Right ventricle myocardium inferior (tissue), 1 donor: ENCODE measurements around the gene PAQR9. TPM values are rescaled to one million over a fixed set of nuclear protein-coding genes. Genes with fewer than 3 reads are reported as not detected.

ENCODE experiments used
- ATAC-seq: fragments of 200-7000 bp; cut with Tn5 transposase; one replicate; pipeline ENCODE4 v1.9.1; 2020; ENCODE audit warnings: mild to moderate bottlenecking, moderate library complexity
- DNase-seq: peaks from one replicate; pipeline ENCODE4 v3.0.0; 2021; ENCODE audit errors: missing footprints
- intact Hi-C: fragments of 100-400 bp; cut with DNase I; formaldehyde crosslinking; loops from one replicate; pipeline ENCODE4 v1.11.0; 2022
- total RNA-seq: library from RNA; stranded (reverse); fragmentation: NEBNext Ultra II Directional; extraction: Animal tissue kit (Norgen Biotek cat#: 25700); gene quantifications from one replicate; pipeline ENCODE4 v1.2.1, GENCODE V29; 2021
- donor health status: DM: no; HTN: yes; CAD: no; lungs with severe emphysema.

Gene PAQR9
- total RNA-seq, 1 donor from 2014 or later, result 13.7 TPM

- ATAC-seq (peak; percentile 30), DNase-seq (peak; percentile 39)
- intact Hi-C loops, result loop anchor here (2.0 kb wide), 1 partner anchor 24 kb away; no protein-coding TSS in a partner anchor
Measured at GRCh38 chr3:142962520-142963233, 797 bp downstream of the PAQR9 start.

GRCh38 chr3:142962175-142962519, 1.3 kb downstream of the PAQR9 start:
- intact Hi-C loops, result loop anchor here (2.0 kb wide), 1 partner anchor 25 kb away; no protein-coding TSS in a partner anchor
- DNase-seq (peak; percentile 54), ATAC-seq (no peak)

GRCh38 chr3:142961539-142961938, 1.9 kb downstream of the PAQR9 start:
- intact Hi-C loops, result no loop called here
- DNase-seq (no peak), ATAC-seq (no peak)

DNA sequence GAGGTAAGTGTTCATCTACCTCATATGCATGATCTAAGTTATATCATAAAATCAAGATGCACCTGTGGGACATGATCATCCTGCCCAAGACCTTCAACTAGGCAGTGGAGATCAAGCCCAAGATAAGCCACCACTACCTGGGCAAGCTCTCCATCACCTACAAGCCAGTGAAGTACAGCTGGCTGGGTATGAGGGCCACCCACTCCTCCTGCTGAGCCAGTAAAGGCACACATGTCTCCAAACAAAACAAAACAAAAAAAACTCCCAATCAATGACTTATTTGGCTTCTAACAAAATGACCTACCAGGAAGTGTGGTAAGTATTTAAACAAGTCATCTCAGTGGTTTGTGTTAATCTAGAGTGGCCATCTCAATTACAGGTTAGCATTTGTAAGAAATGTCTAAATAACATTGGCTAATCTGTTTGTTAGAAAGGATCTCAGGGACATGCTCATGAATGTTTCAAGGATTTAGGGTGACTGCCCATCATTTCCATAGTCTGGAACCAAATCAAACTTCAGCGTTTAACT, 3.1 kb downstream of the PAQR9 start:
- DNase-seq (no peak), ATAC-seq (no peak)
- intact Hi-C loops, result no loop called here

- intact Hi-C loops, result loop anchor here (5.0 kb wide), 1 partner anchor 46 kb away; no protein-coding TSS in a partner anchor
- DNase-seq (no peak), ATAC-seq (peak; percentile 26)
Measured at GRCh38 chr3:142958707-142959106, 4.8 kb downstream of the PAQR9 start.

DNA sequence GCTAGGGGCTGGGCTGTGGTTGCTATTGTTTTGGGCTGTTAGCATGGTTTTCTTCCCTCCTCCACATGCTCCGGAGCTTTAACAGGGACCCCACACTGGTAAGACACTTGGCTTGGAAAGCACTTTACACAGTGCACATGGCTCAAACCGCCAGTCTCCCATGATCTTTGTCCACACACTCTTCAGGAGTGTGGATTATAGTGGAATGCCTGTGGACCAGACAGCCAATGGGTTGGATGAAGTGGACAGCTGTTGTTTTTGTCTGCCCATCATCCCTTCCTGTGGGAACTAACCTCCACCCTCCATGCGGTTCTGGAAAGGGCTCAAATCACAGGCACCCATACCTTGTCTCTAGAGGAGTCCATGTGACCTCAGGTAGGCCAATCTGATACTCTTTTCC, 10.0 kb downstream of the PAQR9 start:
- no peak for DNase-seq
- intact Hi-C loops, result no loop called here
- no peak for ATAC-seq

DNA sequence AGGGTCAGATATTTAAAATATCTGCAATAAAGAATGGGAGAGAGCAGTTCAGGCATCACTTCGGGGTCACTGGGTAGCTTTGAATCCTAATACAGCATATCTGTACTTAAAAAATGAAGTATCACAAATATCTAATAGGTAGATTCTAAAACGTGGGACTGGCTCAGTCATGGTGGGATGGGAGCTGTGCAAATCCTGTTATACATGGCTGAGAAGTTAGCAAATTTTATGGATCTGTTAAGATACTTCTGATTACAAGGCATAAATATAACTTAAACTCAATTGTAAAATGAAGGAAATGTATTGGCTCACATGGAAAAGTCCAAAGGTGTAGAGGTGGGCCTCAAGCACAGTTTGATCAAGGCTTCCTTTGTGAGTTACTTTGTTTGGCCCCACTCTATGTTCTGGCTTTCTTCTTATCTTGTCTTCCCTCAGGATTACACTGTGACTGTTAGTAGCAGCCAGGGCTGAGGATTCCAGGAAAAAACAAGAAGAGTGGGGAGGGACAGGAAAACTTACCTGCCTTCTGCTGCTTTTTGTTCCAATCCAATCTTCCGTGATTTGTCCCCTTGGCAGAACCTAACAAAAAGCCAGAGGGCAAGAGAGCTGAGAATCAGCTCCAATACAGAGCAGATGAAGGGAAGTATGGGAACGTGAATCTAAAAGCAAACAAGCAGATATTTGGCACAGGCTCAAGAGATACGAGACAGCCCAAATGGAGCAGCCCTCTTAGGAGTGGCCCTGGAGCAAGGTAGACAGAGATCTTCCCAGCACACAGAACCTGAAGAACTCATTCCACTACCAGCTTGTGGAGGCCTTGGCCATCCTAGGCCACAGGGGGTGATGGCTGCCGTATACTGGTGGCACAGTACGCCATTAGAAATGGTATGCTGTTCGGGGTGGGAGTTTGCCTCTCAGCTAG, 10.9 kb downstream of the PAQR9 start:
- intact Hi-C loops, result no loop called here
- DNase-seq, result no peak
- ATAC-seq, result no peak

- intact Hi-C loops, result no loop called here
- ATAC-seq, result no peak
- no peak for DNase-seq
Measured at GRCh38 chr3:142951794-142952193, 11.7 kb downstream of the PAQR9 start.

DNA sequence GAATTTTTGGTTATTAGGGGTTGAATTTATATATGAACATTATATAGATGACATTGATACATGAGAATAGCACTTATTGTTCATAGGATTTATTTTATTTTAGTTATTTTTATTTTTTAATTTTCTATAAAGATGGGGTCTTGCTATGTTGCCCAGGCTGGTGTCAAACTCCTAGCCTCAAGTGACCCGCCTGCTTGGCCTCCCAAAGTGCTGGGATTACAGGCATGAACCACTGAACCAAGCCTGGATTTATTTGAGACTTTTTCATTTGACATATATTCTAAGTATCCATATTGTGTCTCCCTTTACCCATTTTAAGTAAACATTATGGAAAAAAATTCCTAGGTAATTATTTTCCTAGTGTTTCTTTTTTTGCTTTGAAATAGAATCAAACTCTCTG, 12.5 kb downstream of the PAQR9 start:
- intact Hi-C loops, result no loop called here
- DNase-seq (no peak), ATAC-seq (no peak)

GRCh38 chr3:142947799-142948575, 15.5 kb downstream of the PAQR9 start:
- DNase-seq, result no peak
- ATAC-seq, result no peak

DNA sequence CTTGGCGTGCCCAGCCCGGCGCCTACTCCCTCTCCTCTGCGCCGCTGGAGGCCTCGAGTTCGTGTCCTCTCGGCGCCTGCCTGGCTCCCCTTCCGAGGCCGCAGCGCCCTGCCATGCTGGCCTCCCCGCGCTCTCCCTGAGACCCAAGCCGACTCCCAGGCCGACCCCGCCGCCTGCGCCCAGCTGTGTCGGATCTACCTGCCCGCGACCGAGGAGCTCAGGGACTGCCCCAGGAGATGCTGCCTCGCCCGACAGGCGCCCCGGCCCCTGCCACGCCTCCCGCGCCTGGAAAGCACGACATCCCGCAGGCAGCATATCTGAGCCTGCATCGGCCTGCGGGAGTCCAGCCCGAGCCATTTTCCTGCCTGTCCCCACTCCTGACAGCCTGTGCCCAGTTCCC, 16.1 kb downstream of the PAQR9 start:
- intact Hi-C loops, result no loop called here
- ATAC-seq, result no peak
- peak; percentile 64 for DNase-seq

More at GRCh38 chr3:142947799-142948575, 15.5 kb downstream of the PAQR9 start:
- intact Hi-C loops, result no loop called here

DNA sequence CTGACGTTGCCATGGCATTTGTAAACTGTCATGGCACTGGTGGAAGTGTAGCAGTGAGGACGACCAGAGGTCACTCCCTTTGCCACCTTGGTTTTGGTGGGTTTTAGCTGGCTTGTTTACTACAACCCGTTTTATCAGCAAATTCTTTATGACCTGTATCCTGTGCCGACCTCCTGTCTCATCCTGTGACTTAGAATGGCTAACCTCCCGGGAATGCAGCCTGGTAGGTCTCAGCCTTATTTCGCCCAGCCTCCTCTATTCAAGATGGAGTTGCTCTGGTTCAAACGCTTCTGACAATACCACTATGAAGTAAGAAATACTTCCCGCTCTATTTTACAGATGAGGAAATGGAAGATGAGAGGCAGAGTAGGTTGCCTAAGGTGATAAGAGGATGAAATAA, 16.6 kb downstream of the PAQR9 start:
- ATAC-seq, result no peak
- no peak for DNase-seq
- intact Hi-C loops, result no loop called here

DNA sequence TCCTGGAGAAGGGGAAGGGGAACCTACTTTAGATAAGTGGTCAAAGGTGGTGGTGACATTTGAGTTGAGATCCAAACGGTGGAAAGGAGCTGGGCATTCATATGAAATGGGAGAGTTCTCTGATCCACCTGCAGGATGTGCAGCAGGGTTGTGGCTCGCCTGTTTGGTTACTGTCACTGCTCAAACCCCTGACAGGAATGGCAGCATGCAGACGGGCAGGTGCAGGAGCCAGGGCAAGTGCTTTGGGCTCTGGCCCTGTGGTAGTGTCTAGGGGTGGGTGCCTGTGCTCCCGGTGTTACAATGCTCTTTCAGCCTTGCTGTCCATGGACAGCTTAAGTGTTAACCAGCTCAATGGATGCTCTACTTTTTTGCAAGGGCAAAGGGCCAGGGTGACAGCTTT, 18.5 kb downstream of the PAQR9 start:
- ATAC-seq (no peak), DNase-seq (no peak)
- intact Hi-C loops, result no loop called here

GRCh38 chr3:142944342-142944741, 19.1 kb downstream of the PAQR9 start:
- intact Hi-C loops, result no loop called here
- ATAC-seq (no peak), DNase-seq (no peak)

GRCh38 chr3:142943870-142944269, 19.6 kb downstream of the PAQR9 start:
- intact Hi-C loops, result no loop called here
- ATAC-seq (no peak), DNase-seq (no peak)

DNA sequence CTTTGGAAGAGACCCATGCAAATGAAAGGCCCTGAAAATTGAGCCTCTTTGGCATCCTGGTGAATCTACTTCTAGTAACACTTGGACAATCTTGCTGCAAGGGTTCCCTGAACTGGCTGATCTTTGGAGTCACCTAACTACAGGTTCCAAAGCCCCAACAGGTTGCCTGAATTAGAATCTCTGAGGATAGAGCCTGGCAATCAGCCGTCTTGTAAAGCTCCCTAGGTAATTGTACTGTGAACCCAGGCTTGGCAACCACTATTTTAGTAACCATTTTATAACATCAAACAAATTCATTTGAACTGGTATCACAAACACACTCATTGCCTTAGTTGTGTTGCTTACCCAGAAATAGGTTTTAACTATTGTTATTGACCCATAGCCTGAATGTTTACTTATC, 20.1 kb downstream of the PAQR9 start:
- intact Hi-C loops, result no loop called here
- ATAC-seq, result no peak

GRCh38 chr3:142941373-142942123, 21.9 kb downstream of the PAQR9 start:
- intact Hi-C loops, result no loop called here
- DNase-seq (no peak), ATAC-seq (no peak)

More for the DNA sequence above, 20.1 kb downstream of the PAQR9 start:
- no peak for DNase-seq

DNA sequence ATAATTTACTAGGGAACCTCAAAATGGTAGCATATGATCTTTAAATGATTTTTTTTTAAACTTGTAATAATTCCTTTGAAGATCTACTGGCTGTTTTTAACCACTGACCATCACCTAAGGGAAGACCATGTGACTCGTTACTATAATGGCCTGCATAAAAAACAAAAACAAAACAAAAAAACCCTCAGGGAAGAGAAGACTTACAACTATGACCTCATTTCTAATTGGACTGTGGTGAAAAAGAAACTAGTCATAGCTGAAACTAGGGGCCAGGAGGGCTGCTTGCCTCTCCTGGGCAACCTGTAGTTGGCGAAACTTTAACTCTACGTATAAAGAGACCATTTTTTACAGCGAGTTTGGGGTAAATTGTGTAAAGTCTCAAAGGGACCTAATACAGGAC, 23.0 kb downstream of the PAQR9 start:
- intact Hi-C loops, result no loop called here
- ATAC-seq (no peak), DNase-seq (no peak)
